Stimulated activated CD4-positive, alpha-beta T cell treated with anti-CD3 and anti-CD28 coated beads, Interleukin-15, amount 100 ng/mL, for 48 hours (primary cell): Measurements from ENCODE around the gene MARF1.
"Not testable (repeated sequence)": the region's sequence is repeated elsewhere in the genome, so short reads cannot be mapped to it uniquely, and the experiment has no call there.

Experiments
- DNase-seq, 2 donors: peaks; one replicate each; pipeline ENCODE4 v3.0.0-alpha.2; 2020; ENCODE audit warnings: low read depth in 2 of 2

The MARF1 gene

DNA sequence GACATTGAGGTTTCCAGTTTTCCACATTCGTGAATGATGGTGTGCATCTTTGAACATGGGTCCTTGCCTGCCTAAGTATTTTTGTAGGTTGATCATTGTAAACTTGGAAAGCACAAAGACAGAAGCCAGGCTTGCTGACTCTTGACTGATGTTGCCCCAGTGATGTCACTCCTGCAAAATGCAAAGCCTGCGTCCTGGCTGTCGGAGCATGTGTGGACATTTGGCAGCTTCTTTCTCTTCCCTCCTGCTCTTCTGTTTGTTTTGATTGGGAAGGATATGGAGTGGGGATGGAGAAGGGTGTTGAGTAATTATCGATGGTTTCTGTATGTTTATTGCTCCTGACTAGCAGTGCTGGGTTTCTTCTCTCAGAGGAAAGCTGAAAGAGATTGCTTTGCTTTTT is 10.3 kb upstream of the MARF1 start:
- DNase-seq, result no peak

DNA sequence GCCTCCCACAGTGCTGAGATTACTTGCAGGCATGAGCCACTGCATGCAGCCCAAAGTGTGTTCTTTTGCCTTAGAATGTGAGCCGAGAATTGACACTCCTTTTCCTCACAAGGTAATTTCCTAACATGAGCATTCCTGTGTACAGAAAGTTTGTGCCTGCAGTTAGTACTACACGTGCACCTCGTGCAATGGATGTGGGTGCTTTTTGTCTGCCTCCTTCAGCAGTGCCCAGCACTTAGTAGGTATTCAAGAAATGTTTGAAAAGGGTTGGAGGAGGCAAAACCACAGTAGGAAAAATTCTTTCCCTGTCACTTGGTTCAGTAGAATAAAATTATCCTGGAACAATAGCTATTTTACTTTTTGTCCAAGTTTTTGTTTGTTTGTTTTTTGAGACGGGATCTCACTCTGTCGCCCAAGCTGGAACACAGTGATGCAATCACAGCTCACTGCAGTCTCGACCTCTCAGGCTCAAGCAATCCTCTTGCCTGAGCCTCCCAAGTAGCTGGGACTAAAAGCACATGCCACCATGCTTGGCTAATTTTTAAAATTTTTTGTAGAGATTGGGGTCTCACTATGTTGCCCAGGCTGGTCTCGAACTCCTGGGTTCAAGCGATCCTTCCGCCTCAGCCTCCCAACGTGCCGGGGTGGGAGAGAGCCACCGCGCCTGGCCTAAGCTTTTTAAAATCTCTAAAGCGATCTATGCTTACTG is 9.5 kb upstream of the MARF1 start:
- no peak for DNase-seq

DNA sequence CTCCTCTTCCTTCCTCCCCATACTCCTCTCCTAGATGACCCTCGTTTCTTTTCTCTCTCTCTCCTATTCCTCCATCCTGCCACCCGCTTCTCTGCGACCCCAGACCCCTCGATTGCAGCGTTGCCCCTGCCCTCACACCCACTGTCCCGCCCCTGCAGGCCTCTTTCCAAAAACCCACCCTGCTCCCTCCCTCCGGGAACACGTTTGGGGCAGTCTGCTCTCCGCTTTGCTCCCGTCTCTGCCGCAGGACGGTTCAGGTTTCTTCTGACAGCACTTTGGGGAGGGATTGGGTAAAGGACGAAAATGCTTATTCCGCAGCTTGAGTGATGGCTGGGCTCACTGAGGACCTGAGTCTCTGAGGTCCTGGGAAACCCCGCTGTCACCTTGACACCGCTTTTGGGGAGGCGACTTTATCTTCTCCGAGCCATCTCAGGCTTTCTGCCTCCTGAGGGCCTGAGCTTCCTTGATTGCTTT is 7.8 kb upstream of the MARF1 start:
- DNase-seq, result no peak

DNA sequence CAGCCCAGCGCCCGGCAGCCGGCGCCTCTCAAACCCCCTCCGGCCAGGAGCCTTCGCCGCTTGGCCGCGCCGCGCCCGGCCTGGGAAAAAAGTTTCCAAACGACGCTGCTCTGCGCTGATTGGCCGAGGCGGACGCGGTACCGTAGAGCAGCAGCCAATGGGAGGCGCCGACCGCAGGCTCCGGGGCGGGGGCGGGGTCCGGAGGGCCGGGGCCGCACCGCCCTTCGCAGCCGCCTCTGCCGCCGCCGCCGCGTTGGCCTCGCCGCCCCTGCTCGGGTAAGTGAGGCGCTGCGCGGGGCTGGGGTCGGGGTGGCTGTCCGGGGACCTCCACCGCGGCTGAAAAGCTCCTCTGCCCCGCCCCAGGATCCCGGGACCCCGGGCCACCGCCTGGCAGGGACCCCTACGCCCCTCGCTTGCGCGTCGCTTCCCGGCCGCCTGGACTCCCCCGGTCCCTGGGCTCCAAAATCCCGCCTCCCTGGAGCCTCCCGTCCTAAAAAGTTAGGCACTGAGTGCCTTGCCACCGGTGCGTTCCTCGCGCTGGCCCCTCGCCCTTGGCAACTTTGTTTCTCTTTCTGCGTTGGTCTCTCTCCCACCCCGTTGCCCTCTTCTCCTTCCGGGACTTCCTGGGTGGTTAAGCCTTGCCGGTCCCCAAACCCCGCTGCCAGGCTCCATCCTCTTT is 7.2 kb upstream of the MARF1 start, which contains the start of gene NDE1:
Gene NDE1 (plus strand): TSS at position 227 of the 679 bp plus-strand sequence. CDS start 14,534 bp downstream, outside the sequence.
- DNase-seq, result peak; percentile 69 to 86

GRCh38 chr16:15649727-15650018 is 6.7 kb upstream of the MARF1 start:
- no peak for DNase-seq

GRCh38 chr16:15649311-15649710 is 6.4 kb upstream of the MARF1 start:
- DNase-seq, result not testable (repeated sequence)

DNA sequence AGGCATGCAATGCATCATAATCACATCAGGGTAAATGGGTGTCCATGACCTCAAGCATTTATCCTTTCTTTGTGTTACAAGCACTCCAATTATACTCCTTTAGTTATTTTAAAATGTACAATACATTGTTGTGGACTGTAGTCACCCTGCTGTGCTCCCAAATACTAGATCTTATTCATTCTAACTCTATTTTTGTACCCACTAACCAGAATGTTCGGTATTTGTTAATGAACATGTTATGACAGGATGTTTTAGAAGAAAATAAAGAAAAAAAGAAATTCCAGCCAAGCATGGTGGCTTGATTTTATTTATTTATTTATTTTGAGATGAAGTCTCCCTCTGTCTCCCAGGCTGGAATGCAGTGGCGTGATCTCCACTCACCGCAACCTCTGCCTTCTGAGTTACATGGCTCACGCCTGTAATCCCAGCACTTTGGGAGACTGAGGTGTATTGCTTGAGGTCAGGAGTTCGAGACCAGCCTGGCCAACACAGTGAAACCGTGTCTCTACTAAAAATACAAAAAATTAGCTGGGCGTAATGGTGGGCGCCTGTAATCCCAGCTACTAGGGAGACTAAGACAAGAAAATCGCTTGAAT is 5.3 kb upstream of the MARF1 start:
- DNase-seq, result no peak

GRCh38 chr16:15647294-15648014 is 4.5 kb upstream of the MARF1 start:
- no peak for DNase-seq

- not testable (repeated sequence) for DNase-seq
Measured at GRCh38 chr16:15646557-15647293, 3.8 kb upstream of the MARF1 start.

DNA sequence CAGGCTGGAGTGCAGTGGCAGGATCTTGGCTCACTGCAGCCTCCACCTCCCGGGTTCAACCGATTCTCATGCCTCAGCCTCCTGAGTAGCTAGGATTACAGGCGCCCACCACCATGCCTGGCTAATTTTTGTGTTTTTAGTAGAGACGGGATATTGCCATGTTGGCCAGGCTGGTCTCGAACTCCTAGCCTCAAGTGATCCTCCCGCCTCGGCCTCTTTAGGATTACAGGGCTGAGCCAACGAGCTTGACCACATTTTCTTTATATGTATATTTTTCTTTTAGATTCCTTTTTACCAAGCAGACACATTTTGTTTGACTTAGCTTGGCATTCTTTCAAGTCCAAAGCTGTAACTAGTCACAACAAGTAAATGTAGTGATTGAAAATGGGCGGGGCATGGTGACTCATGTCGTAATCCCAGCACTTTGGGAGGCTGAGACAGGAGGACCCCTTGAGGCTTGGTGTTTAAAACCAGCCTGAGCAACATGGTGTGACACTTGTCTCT is 2.1 kb upstream of the MARF1 start:
- not testable (repeated sequence) for DNase-seq

DNA sequence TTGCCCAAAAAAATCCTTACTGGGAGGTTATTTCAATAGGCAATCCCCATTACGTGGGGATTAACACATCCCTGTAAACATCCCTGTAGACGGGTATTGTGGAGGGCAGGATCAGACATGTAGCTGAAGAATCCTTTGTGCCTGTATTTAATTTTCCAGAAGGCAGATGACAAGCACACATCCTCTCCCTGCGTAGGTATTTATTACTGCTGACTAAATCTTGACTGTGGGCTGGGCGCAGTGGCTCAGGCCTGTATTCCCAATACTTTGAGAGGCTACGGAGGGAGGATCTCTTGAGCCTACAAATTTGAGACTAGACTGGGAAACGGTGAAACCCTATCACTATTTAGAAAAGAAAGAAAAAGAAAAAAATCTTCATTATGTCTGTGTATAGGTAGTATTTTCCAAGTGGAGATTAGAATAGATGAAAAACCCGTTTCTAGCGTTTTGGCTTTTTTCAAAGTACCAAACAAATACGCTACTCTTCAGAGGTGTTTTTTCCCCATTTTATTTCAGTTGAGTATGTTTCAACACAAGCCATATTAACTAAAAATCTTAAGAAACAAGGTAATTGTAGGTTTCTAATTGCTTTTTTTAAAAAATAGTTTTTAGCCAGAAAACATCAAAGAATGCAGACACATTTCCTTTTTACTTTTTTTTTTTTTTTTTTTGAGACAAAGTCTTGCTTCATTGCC is 1.5 kb upstream of the MARF1 start:
- DNase-seq, result no peak

- DNase-seq, result no peak
Measured at GRCh38 chr16:15643946-15644250, 944 bp upstream of the MARF1 start.

- DNase-seq, result peak; percentile 71 to 85
Measured at GRCh38 chr16:15642557-15643047, 352 bp downstream of the MARF1 start.

DNA sequence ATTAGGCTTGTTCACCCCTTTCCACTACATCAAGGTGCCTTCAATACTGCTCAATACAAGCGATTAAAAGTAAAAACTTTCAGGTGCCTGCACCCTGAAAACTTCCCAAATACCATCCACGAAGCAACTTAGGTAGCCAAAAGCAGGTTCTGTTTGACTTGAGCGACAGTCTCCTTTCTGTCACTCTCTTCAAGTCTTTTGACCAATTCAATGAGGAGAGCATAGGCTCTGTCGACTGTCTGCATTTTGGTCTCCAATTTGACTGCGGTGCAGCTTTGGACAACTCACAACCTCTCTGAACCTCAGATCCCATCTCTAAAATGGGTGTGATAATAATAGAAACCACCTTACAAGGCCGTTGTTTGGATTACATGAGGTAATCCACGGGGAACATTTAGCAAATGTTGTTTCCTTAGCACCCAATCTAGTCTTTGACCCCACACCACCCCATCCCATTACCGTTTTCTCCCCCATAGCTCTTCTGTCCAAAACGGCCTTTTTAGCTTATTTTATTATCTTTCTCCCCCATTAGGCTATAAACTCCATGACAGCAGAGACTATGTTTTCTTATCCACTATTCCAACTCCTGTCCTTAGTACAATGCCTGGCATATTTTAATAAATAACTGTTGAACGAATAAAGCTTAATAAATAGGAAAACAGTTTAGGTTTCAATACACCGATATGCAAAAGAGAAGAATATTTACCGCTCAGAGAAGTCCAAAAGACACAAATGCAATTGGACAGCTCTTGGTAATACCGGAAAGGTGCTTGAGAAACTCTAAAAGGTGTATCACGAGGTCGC is 999 bp downstream of the MARF1 start:
- no peak for DNase-seq

GRCh38 chr16:15640966-15641365 is 2.0 kb downstream of the MARF1 start:
- no peak for DNase-seq

DNA sequence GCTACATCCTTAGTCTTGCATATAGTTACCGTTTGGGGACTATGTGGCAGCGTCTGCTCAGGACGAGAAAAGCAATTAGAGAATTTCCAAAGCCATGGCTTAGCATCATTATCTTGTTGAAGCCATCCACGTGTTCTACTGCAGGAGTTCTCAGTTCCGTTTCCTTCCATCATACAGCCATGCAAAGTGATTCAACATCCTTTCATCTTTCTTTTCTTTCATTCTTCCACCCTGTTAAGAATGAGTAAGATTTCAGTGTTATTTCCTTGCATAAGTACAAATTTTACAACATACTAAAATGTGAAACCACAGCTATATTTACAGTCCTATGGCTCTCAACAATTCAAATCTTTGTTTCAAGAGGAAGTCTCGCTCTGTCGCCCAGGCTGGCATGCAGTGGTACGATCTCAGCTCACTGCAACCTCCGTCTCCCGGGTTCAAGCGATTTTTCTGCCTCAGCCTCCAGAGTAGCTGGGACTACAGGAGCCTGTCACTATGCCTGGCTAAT is 3.8 kb downstream of the MARF1 start:
- DNase-seq, result no peak

GRCh38 chr16:15636392-15636873 is 6.5 kb downstream of the MARF1 start:
- DNase-seq, result no peak

- DNase-seq, result no peak
Measured at GRCh38 chr16:15635926-15636325, 7.0 kb downstream of the MARF1 start.

- no peak for DNase-seq
Measured at GRCh38 chr16:15631730-15632409, 11.1 kb downstream of the MARF1 start.
